ENCODE measurements around the gene XPO6. TPM values are rescaled to one million over a fixed set of nuclear protein-coding genes. Genes with fewer than 3 reads are reported as not detected.
A peak's percentile ranks its signal among the peaks of the same experiment; 100 is the strongest.

XPO6 gene
- total and polyA plus RNA-seq, 8 donors: 75.7 to 155 (median 80.1) TPM

DNA sequence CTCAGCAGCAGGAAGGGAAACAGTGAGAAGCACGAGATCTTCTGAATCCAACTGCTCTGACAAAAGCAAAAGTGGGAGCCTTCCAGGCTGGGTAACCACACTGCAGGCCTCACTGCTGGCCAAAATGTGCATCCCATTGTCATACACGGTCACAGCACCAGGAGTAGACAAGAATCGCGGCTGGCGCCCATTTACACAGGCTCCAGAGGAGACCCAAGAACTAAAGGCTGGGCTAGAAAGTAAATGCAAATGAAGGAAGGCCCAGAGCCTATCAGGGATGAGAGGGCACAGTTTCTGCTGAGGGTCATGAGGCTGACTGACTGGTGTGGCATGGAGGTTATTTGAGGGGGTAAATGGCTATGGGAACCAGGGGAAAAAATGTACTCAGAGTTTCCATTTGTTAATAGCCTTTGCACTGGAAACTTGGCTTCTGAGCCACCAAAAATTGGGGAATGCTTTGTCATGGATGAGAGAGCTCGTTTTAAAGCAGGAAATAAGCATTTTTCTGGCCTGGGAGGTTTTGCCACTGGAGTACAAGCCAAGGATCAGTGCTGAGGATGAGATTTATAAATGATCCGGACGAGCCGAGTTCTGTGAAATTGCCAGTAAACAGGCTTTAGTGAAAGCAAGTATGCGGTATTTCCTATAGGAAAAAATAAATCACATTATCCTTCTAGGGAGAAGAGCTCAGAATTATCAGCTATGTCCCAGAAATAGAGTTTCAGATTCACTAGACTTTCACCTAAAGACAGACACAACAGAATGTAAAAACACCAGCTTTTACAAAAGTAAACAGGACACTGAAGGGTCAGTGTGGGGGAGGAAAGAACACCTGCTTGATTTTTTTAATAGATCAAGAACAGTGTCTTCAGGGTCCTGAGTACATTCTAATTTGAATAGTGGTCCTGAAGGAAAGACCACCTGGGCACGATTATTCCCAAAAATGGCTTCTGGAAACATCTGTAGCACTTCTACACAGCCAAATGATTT, 81.4 kb downstream of the XPO6 start:
- no peaks in the 10 kb centered on the region for H3K27me3 ChIP-seq
- DNase-seq (no peak), ATAC-seq (peak; percentile 50)
- TF ChIP-seq, protein P1, sequence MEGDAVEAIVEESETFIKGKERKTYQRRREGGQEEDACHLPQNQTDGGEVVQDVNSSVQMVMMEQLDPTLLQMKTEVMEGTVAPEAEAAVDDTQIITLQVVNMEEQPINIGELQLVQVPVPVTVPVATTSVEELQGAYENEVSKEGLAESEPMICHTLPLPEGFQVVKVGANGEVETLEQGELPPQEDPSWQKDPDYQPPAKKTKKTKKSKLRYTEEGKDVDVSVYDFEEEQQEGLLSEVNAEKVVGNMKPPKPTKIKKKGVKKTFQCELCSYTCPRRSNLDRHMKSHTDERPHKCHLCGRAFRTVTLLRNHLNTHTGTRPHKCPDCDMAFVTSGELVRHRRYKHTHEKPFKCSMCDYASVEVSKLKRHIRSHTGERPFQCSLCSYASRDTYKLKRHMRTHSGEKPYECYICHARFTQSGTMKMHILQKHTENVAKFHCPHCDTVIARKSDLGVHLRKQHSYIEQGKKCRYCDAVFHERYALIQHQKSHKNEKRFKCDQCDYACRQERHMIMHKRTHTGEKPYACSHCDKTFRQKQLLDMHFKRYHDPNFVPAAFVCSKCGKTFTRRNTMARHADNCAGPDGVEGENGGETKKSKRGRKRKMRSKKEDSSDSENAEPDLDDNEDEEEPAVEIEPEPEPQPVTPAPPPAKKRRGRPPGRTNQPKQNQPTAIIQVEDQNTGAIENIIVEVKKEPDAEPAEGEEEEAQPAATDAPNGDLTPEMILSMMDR (IDR thresholded peaks at IDR 0.05): no peak
- peaks cover 0 to 100% of the 10 kb centered on the region in 2 donors for H3K36me3 ChIP-seq
- no peak overlapping the region for H3K4me3 ChIP-seq
- peak overlapping the region; percentile 23 to 76 for H3K27ac ChIP-seq
- no peaks in the 10 kb centered on the region for H3K9me3 ChIP-seq
- intact Hi-C loops (cut with DNase I): no loop called here
- H3K4me1 ChIP-seq: no peaks in the 10 kb centered on the region

DNA sequence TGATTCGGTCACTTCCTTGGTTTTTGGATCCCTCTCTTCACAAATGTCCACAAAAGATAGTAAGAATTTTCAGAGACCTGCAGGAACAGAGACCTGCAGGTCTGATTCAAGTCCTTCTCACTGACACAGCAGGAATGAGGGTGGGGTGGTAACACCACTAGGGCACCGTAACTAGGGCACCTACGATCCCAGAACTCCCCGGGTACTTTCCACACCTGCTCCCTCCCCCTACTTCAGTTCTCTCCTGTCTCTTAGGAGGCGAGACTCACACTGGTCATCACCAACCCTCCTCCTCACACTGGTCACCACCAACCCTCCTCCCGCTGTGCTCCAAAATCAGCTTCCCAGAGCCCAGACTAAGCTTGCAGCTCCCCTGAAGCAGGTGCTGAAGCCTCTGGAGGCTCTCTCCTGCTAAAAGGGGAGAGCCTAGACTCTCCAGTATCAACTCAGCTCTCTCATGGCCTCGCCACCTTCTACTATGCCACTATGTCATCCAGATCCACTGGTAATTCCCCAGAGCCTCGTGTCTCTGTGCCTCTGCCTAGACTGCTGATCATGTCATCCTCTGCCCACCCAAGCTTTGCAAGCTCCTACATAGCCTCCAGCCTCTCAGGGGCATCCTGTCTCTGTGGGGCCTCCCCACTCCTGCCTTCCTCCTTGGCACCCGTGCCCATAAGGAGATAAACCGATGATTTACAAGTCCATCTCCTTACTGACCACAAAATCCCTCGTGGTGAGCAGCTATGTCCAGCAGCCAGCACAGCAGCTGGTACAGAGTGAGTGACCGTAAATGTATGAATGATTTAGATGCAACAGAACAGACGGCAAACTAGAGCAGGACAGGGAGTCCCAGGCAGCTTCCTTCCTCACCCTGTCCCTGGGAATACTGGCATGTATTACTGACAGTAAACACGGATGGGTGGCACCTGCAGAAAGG, 84.8 kb downstream of the XPO6 start:
- DNase-seq: no peak
- Histone ChIP-seq H3K9me3 (no peaks in the 10 kb centered on the region), H3K4me3 (no peak overlapping the region), H3K36me3 (peaks cover 0 to 100% of the 10 kb centered on the region in 2 donors), H3K4me1 (no peaks in the 10 kb centered on the region), H3K27ac (no peak overlapping the region), H3K27me3 (no peaks in the 10 kb centered on the region)
- intact Hi-C loops (cut with DNase I): no loop called here
- no peak for ATAC-seq
- TF ChIP-seq, protein P1 (IDR thresholded peaks at IDR 0.05): no peak

DNA sequence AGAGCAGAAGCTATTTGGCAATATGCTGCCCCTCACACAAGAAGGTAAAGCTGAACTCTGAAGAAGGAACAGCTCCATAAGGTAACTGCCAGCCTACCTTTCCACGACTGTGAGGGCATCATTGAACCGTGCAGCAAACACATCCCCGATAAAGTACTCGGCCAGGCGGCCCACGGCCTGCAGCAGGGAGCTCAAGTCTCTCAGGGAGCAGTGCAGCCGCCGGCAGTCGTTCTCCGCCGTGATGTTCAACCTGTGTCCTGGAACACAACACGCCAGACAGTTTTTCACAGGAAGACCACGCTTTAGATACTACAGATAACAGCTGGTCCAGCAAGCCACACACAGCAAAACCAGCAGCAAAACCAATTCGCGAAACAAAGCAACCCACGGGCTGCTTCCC, 86.2 kb downstream of the XPO6 start:
- no peaks in the 10 kb centered on the region for H3K9me3 ChIP-seq
- H3K4me3 ChIP-seq: no peak overlapping the region
- TF ChIP-seq, protein P1 (IDR thresholded peaks at IDR 0.05): no peak
- H3K27ac ChIP-seq: peak overlapping the region in 1 of 2 donors; percentile 9
- H3K36me3 ChIP-seq: peaks cover 3 to 100% of the 10 kb centered on the region in 2 donors
- no peaks in the 10 kb centered on the region for H3K27me3 ChIP-seq
- ATAC-seq (no peak), DNase-seq (no peak)
- H3K4me1 ChIP-seq: no peaks in the 10 kb centered on the region
- intact Hi-C loops (cut with DNase I): no loop called here

DNA sequence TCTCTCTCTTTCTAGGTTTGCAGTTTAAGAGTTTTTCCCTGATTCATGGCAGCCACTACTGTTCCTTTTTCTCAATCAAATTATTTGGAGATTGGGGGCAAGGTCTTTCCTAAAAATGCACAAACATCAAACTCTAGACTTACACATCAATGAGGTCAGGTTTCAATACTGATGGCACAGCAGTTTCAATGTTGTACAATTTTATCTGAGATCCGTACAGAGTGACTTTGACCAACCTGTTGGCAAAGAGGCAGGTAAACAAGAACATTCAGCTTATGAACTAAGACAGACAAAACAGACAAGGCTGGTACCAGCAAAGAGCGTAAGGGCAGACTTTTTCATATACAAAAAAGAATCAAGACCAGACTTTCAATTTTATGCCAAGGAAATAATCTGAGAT, 90.2 kb downstream of the XPO6 start:
- H3K27me3 ChIP-seq: no peaks in the 10 kb centered on the region
- no peak for DNase-seq
- TF ChIP-seq, protein P1 (IDR thresholded peaks at IDR 0.05): no peak
- H3K9me3 ChIP-seq: no peaks in the 10 kb centered on the region
- intact Hi-C loops (cut with DNase I): no loop called here
- H3K4me1 ChIP-seq: no peaks in the 10 kb centered on the region
- H3K27ac ChIP-seq: no peak overlapping the region
- no peak for ATAC-seq
- no peak overlapping the region for H3K4me3 ChIP-seq
- H3K36me3 ChIP-seq: peaks cover 3 to 100% of the 10 kb centered on the region in 2 donors
